Measurements from ENCODE around the gene LZTR1. TPM values are rescaled to one million over a fixed set of nuclear protein-coding genes. Genes with fewer than 3 reads are reported as not detected.

LZTR1 gene
- total and polyA plus RNA-seq, 7 donors = 17.1 to 37.1 (median 27.2) TPM

GRCh38 chr22:20965888-20966855 is 15.9 kb upstream of the LZTR1 start:
- intact Hi-C loops (cut with DNase I) = no loop called here
- ATAC-seq (no peak), DNase-seq (no peak)
- H3K4me1 ChIP-seq = no peaks in the 10 kb centered on the region
- H3K27ac ChIP-seq = no peak overlapping the region
- no peaks in the 10 kb centered on the region for H3K36me3 ChIP-seq (ENCODE audit: insufficient read depth in 1 of 2, low read depth in 1 of 2)
- WGBS, 3 donors = 86 to 90% (median 89%) methylated on average over 12 to 13 of the region's 13 CpGs
- peaks cover 0 to 14% (median 7%) of the 10 kb centered on the region in 3 donors for H3K27me3 ChIP-seq (ENCODE audit: insufficient read depth in 3 of 3, low read length in 2 of 3)
- TF ChIP-seq CTCF (IDR thresholded peaks at IDR 0.05) = no peak
- no peaks in the 10 kb centered on the region for H3K9me3 ChIP-seq
- H3K4me3 ChIP-seq = no peak overlapping the region

- H3K36me3 ChIP-seq (ENCODE audit: insufficient read depth in 1 of 2, low read depth in 1 of 2) = no peaks in the 10 kb centered on the region
- no peaks in the 10 kb centered on the region for H3K9me3 ChIP-seq
- H3K27ac ChIP-seq = no peak within 1 kb of the TSS
- no peak within 1 kb of the TSS for H3K4me3 ChIP-seq
- ATAC-seq = no peak
- H3K4me1 ChIP-seq = no peaks in the 10 kb centered on the region
- 57 to 62% (median 57%) methylated on average over 14 to 22 of the region's 22 CpGs for WGBS, 3 donors
- peaks cover 0 to 14% (median 7%) of the 10 kb centered on the region in 3 donors for H3K27me3 ChIP-seq (ENCODE audit: insufficient read depth in 3 of 3, low read length in 2 of 3)
- intact Hi-C loops (cut with DNase I) = no loop called here
- no peak for DNase-seq
- TF ChIP-seq CTCF (IDR thresholded peaks at IDR 0.05) = no peak
Measured at GRCh38 chr22:20966883-20967696, 15.0 kb upstream of the LZTR1 start, which contains the start of gene AIFM3. Gene AIFM3 (plus strand): TSS chr22:20967255. CDS start chr22:20967945, 690 bp downstream.

DNA sequence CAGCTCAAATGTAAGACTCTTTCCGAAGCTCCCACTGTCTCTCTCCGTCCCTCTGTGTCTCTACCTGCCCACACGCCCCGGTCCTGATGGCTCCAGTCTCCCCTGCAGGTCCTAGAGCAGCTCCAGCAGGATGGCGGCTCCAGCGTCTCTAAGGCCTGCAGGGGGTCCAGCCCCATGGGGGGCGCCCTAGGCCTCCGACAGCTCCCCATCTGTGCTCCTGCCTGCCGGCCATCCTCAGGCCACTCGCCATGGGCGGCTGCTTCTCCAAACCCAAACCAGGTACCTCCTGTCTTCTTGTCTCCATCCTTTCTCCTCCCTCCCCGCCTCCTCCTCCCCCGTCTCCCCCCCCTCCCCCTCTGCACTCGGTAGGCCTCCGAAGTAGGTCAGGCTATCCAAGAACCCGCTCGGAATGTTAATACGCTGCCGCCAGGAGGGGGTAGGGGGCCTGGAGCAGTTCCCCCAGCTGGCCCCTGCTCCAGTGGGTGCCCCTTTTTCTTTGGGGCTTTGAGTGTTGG is 14.3 kb upstream of the LZTR1 start:
- no peak for DNase-seq
- no peak overlapping the region for H3K4me3 ChIP-seq
- TF ChIP-seq CTCF (IDR thresholded peaks at IDR 0.05) = no peak
- H3K9me3 ChIP-seq = no peaks in the 10 kb centered on the region
- no peak for ATAC-seq
- intact Hi-C loops (cut with DNase I) = no loop called here
- H3K4me1 ChIP-seq = no peaks in the 10 kb centered on the region
- H3K27ac ChIP-seq = no peak overlapping the region
- H3K36me3 ChIP-seq (ENCODE audit: insufficient read depth in 1 of 2, low read depth in 1 of 2) = no peaks in the 10 kb centered on the region
- WGBS, 3 donors = 59 to 62% (median 60%) methylated on average over 19 of the region's 19 CpGs
- H3K27me3 ChIP-seq (ENCODE audit: insufficient read depth in 3 of 3, low read length in 2 of 3) = peaks cover 0 to 14% (median 7%) of the 10 kb centered on the region in 3 donors

- no peaks in the 10 kb centered on the region for H3K4me1 ChIP-seq
- no peak for DNase-seq
- WGBS, 3 donors = 89 to 94% (median 91%) methylated on average over 7 of the region's 7 CpGs
- H3K27ac ChIP-seq = no peak overlapping the region
- peaks cover 0 to 13% (median 7%) of the 10 kb centered on the region in 3 donors for H3K27me3 ChIP-seq (ENCODE audit: insufficient read depth in 3 of 3, low read length in 2 of 3)
- no peak for ATAC-seq
- TF ChIP-seq CTCF (IDR thresholded peaks at IDR 0.05) = no peak
- no peak overlapping the region for H3K4me3 ChIP-seq
- H3K36me3 ChIP-seq (ENCODE audit: insufficient read depth in 1 of 2, low read depth in 1 of 2) = no peaks in the 10 kb centered on the region
- intact Hi-C loops (cut with DNase I) = no loop called here
- H3K9me3 ChIP-seq = no peaks in the 10 kb centered on the region
Measured at GRCh38 chr22:20968281-20968977, 13.7 kb upstream of the LZTR1 start.
